ENCODE results near the gene SLC25A25.

GRCh38 chr9:128091571-128091970 lies 23.5 kb downstream of the SLC25A25 start:
- TF ChIP-seq CTCF (IDR thresholded peaks at IDR 0.05) (no peak), POLR2A (IDR thresholded peaks at IDR 0.05) (no peak)

All from adrenal gland (tissue), 5 donors.